Trophoblast cell (in vitro differentiated cells and primary cell): ENCODE data around the gene GPR87.

Experiments
- DNase-seq, 2 donors: peaks; one replicate each; pipeline ENCODE4 v3.0.0-alpha.2; 2016
- H2AFZ ChIP-seq: 2 replicates; pipeline ENCODE4 v1.6.1; 2013; ENCODE audit warnings: low read length, moderate library complexity, mild to moderate bottlenecking; ENCODE audit not compliant: insufficient read depth, poor library complexity
- H2AK5ac ChIP-seq: 2 replicates; pipeline ENCODE4 v1.6.1; 2013; ENCODE audit warnings: mild to moderate bottlenecking, low read length
- H2BK120ac ChIP-seq: 2 replicates; pipeline ENCODE4 v1.6.1; 2013; ENCODE audit warnings: low read length, mild to moderate bottlenecking, moderate library complexity; ENCODE audit not compliant: insufficient read depth, poor library complexity
- H2BK12ac ChIP-seq: 2 replicates; pipeline ENCODE4 v1.6.1; 2013; ENCODE audit warnings: mild to moderate bottlenecking, low read length, moderate library complexity
- H2BK5ac ChIP-seq: 2 replicates; pipeline ENCODE4 v1.6.1; 2013; ENCODE audit warnings: low read length, low read depth, moderate library complexity, mild to moderate bottlenecking; ENCODE audit not compliant: poor library complexity
- H3K14ac ChIP-seq: 2 replicates; pipeline ENCODE4 v1.6.1; 2013; ENCODE audit warnings: mild to moderate bottlenecking, low read length
- H3K18ac ChIP-seq: 2 replicates; pipeline ENCODE4 v1.6.1; 2013; ENCODE audit warnings: mild to moderate bottlenecking, low read length
- H3K23ac ChIP-seq: 2 replicates; pipeline ENCODE4 v1.6.1; 2013; ENCODE audit warnings: low read length
- H3K27ac ChIP-seq: 2 replicates; pipeline ENCODE4 v1.5.1; 2013; ENCODE audit warnings: low read depth, mild to moderate bottlenecking, inconsistent platforms, low read length, moderate library complexity
- H3K27me3 ChIP-seq: 2 replicates; pipeline ENCODE4 v1.6.1; 2013; ENCODE audit warnings: inconsistent platforms, mild to moderate bottlenecking, low read length, moderate library complexity; ENCODE audit not compliant: insufficient read depth
- H3K36me3 ChIP-seq, 2 experiments: 1 replicate in 1 of 2; 2 replicates in 1 of 2; pipeline ENCODE4 v1.6.1; 2013; ENCODE audit warnings: low read length in 2 of 2, mild to moderate bottlenecking in 2 of 2, moderate library complexity in 1 of 2; ENCODE audit not compliant: insufficient read depth in 2 of 2, control insufficient read depth in 1 of 2
- H3K4ac ChIP-seq: 2 replicates; pipeline ENCODE4 v1.6.1; 2013; ENCODE audit warnings: low read depth, mild to moderate bottlenecking, low read length, moderate library complexity
- H3K4me1 ChIP-seq, 2 experiments: 1 replicate in 1 of 2; 2 replicates in 1 of 2; pipeline ENCODE4 v1.6.1; 2013; ENCODE audit warnings: low read length in 2 of 2, mild to moderate bottlenecking in 2 of 2, moderate library complexity in 1 of 2; ENCODE audit not compliant: insufficient read depth in 2 of 2, control insufficient read depth in 1 of 2
- H3K4me2 ChIP-seq: 2 replicates; pipeline ENCODE4 v1.6.1; 2013; ENCODE audit warnings: inconsistent platforms, mild to moderate bottlenecking, low read length, moderate library complexity
- H3K4me3 ChIP-seq: 2 replicates; pipeline ENCODE4 v1.5.1; 2013; ENCODE audit warnings: mild to moderate bottlenecking, low read depth, low read length, inconsistent platforms
- H3K79me1 ChIP-seq: one replicate; pipeline ENCODE4 v1.6.1; 2013; ENCODE audit warnings: low read length
- H3K79me2 ChIP-seq: 2 replicates; pipeline ENCODE4 v1.6.1; 2013; ENCODE audit warnings: low read length, mild to moderate bottlenecking; ENCODE audit not compliant: control insufficient read depth, insufficient read depth, poor library complexity
- H3K9ac ChIP-seq: 2 replicates; pipeline ENCODE4 v1.6.1; 2013; ENCODE audit warnings: mild to moderate bottlenecking, low read length
- H3K9me3 ChIP-seq: 2 replicates; pipeline ENCODE4 v1.6.1; 2013; ENCODE audit warnings: low read depth, mild to moderate bottlenecking, control low read depth, inconsistent platforms, low read length; ENCODE audit not compliant: insufficient read depth
- H4K12ac ChIP-seq: 2 replicates; pipeline ENCODE4 v1.6.1; 2013; ENCODE audit warnings: low read depth, mild to moderate bottlenecking, low read length, moderate library complexity
- H4K8ac ChIP-seq: 2 replicates; pipeline ENCODE4 v1.6.1; 2013; ENCODE audit warnings: low read depth, mild to moderate bottlenecking, low read length, moderate library complexity
- H4K91ac ChIP-seq: one replicate; pipeline ENCODE4 v1.6.1; 2013; ENCODE audit warnings: low read depth, mild to moderate bottlenecking, low read length, moderate library complexity
- WGBS: extraction: QIAGEN DNeasy Blood & Tissue Kit; methylation state at CpG from one replicate; pipeline ENCODE4 v1.1.7; 2013; ENCODE audit warnings: missing lambda C conversion rate; ENCODE audit not compliant: insufficient read length, insufficient coverage; ENCODE audit errors: extremely low coverage; 5-methylcytosine and 5-hydroxymethylcytosine counted together

The GPR87 gene

DNA sequence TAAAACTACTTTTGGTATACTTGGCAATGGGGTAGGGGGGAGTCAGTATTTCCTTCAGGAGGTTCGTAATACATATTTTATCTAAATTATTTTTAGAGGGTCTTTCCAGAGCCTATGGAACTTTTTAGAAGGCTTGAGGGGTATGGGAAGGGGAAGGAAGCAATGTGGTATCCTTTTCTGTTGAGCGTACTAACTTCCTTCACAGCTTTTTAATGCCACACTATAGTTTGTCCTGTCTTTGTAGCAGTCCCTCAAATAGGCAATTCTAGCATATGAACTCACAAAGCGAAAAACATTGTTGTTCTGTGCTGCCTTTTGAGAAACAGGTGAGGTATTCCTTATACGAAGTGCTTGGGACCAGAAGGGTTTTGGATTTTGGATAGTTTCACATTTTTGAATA lies 35.0 kb upstream of the GPR87 start:
- Histone ChIP-seq H4K91ac (no peak overlapping the region), H2AFZ (no peak overlapping the region), H4K8ac (no peak overlapping the region), H3K36me3 (peaks cover 0 to 6% of the 10 kb centered on the region in 2 experiments), H3K4me2 (no peak overlapping the region), H3K14ac (no peak overlapping the region), H3K27me3 (no peaks in the 10 kb centered on the region), H3K79me2 (no peaks in the 10 kb centered on the region), H3K4me3 (no peak overlapping the region), H3K9ac (no peak overlapping the region), H3K79me1 (no peaks in the 10 kb centered on the region), H2BK12ac (no peak overlapping the region), H3K27ac (no peak overlapping the region), H3K23ac (no peak overlapping the region), H2BK120ac (no peak overlapping the region), H3K9me3 (no peaks in the 10 kb centered on the region), H2AK5ac (no peak overlapping the region), H3K18ac (no peak overlapping the region), H4K12ac (no peak overlapping the region), H3K4ac (no peak overlapping the region), H3K4me1 (no peaks in the 10 kb centered on the region), H2BK5ac (no peak overlapping the region)
- DNase-seq, result no peak
- no CpG with 5 or more reads among the region's 4 CpGs for WGBS

DNA sequence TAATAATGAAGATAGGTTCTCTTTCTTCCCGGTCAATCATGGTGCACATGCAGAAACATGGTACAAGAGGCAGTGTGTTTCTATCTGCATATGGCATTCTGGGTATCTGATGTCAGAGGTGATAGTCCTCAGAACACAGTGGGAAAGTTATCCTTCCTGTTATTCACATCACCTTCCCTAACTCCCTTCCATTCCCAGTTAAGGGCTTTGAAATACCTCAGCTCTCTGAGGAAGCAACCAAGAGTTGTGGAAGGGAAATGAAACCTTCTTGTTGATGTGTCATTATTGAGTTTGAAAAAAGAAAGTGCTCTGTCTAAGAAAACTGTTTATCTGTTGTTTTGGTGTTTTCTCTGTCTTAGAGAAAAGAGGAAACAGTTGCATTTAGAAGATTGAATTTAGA lies 34.6 kb upstream of the GPR87 start:
- Histone ChIP-seq H3K79me2 (no peaks in the 10 kb centered on the region), H4K91ac (no peak overlapping the region), H3K27ac (no peak overlapping the region), H3K4ac (no peak overlapping the region), H3K27me3 (no peaks in the 10 kb centered on the region), H2BK5ac (no peak overlapping the region), H2AFZ (no peak overlapping the region), H3K4me2 (no peak overlapping the region), H4K8ac (no peak overlapping the region), H3K9me3 (no peaks in the 10 kb centered on the region), H3K4me3 (no peak overlapping the region), H3K23ac (no peak overlapping the region), H2AK5ac (no peak overlapping the region), H3K14ac (no peak overlapping the region), H3K9ac (no peak overlapping the region), H2BK120ac (no peak overlapping the region), H3K4me1 (no peaks in the 10 kb centered on the region), H4K12ac (no peak overlapping the region), H3K79me1 (no peaks in the 10 kb centered on the region), H3K36me3 (peaks cover 0 to 6% of the 10 kb centered on the region in 2 experiments), H3K18ac (no peak overlapping the region), H2BK12ac (no peak overlapping the region)
- no CpG with 5 or more reads among the region's 1 CpG for WGBS
- DNase-seq, result no peak

DNA sequence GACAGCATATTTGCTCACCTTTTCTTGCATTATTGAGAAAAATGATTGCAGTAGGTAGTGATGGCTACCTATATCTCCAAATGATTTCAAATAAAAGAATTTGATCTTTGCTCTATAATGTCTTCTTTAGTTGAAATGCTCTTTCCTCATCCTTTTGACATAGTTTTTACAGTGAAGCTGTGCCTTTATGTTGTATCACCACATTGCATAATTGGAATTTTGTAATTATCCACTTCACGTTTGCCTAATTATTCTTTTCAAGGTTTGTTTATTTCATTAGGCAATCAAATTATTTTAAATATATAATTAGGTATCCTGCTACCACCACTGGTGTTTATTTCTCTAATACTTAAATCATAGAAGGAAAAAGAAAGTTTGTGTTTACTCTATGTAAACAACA lies 34.0 kb upstream of the GPR87 start:
- Histone ChIP-seq H3K79me2 (no peaks in the 10 kb centered on the region), H3K4me3 (no peak overlapping the region), H3K4me2 (no peak overlapping the region), H3K9me3 (no peaks in the 10 kb centered on the region), H3K4ac (no peak overlapping the region), H3K79me1 (no peaks in the 10 kb centered on the region), H2BK120ac (no peak overlapping the region), H3K23ac (no peak overlapping the region), H3K27ac (no peak overlapping the region), H4K12ac (no peak overlapping the region), H2AK5ac (no peak overlapping the region), H3K4me1 (no peaks in the 10 kb centered on the region), H4K8ac (no peak overlapping the region), H3K36me3 (peaks cover 0 to 1% of the 10 kb centered on the region in 2 experiments), H3K9ac (no peak overlapping the region), H2BK5ac (no peak overlapping the region), H3K18ac (no peak overlapping the region), H2AFZ (no peak overlapping the region), H3K14ac (no peak overlapping the region), H3K27me3 (no peaks in the 10 kb centered on the region), H4K91ac (no peak overlapping the region), H2BK12ac (no peak overlapping the region)
- no CpG with 5 or more reads among the region's 1 CpG for WGBS
- DNase-seq, result peak in 1 of 2 donors; percentile 9

DNA sequence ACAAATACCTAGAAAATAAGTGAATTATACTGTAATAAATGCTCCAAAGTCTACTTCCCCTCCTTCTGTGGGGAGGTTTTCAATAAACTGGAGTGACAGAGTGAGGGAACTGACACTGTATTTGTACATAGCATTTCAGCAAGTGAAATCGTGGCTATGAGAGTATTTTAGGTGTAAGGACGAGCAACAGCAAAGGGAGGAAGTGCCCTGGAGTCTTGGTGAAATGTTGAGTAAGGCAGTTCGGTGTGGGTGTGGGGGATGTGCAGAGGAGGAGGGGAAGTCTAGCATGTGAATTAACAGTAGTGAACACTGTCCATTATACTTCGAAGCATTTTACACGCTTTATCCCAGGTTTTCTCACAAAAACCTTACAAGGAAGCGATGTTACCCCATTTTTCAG lies 30.8 kb upstream of the GPR87 start:
- Histone ChIP-seq H3K9ac (no peak overlapping the region), H3K23ac (no peak overlapping the region), H3K79me2 (no peaks in the 10 kb centered on the region), H3K27ac (no peak overlapping the region), H3K18ac (no peak overlapping the region), H2BK5ac (no peak overlapping the region), H2BK12ac (no peak overlapping the region), H3K4me2 (no peak overlapping the region), H3K79me1 (no peaks in the 10 kb centered on the region), H3K14ac (no peak overlapping the region), H4K91ac (no peak overlapping the region), H2AK5ac (no peak overlapping the region), H4K12ac (no peak overlapping the region), H3K4me1 (no peaks in the 10 kb centered on the region), H2BK120ac (no peak overlapping the region), H3K4me3 (no peak overlapping the region), H3K27me3 (no peaks in the 10 kb centered on the region), H3K4ac (no peak overlapping the region), H3K9me3 (no peaks in the 10 kb centered on the region), H4K8ac (no peak overlapping the region), H3K36me3 (peaks cover 0 to 1% of the 10 kb centered on the region in 2 experiments), H2AFZ (no peak overlapping the region)
- WGBS, result no CpG with 5 or more reads among the region's 6 CpGs
- DNase-seq, result no peak
